ENCODE measurements around the gene TLN1. TPM values are rescaled to one million over a fixed set of nuclear protein-coding genes. Genes with fewer than 3 reads are reported as not detected.

TLN1 gene, protein sequence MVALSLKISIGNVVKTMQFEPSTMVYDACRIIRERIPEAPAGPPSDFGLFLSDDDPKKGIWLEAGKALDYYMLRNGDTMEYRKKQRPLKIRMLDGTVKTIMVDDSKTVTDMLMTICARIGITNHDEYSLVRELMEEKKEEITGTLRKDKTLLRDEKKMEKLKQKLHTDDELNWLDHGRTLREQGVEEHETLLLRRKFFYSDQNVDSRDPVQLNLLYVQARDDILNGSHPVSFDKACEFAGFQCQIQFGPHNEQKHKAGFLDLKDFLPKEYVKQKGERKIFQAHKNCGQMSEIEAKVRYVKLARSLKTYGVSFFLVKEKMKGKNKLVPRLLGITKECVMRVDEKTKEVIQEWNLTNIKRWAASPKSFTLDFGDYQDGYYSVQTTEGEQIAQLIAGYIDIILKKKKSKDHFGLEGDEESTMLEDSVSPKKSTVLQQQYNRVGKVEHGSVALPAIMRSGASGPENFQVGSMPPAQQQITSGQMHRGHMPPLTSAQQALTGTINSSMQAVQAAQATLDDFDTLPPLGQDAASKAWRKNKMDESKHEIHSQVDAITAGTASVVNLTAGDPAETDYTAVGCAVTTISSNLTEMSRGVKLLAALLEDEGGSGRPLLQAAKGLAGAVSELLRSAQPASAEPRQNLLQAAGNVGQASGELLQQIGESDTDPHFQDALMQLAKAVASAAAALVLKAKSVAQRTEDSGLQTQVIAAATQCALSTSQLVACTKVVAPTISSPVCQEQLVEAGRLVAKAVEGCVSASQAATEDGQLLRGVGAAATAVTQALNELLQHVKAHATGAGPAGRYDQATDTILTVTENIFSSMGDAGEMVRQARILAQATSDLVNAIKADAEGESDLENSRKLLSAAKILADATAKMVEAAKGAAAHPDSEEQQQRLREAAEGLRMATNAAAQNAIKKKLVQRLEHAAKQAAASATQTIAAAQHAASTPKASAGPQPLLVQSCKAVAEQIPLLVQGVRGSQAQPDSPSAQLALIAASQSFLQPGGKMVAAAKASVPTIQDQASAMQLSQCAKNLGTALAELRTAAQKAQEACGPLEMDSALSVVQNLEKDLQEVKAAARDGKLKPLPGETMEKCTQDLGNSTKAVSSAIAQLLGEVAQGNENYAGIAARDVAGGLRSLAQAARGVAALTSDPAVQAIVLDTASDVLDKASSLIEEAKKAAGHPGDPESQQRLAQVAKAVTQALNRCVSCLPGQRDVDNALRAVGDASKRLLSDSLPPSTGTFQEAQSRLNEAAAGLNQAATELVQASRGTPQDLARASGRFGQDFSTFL (N-terminal part only)
- 100 to 1,000 TPM; 509 to 552 (median 528) TPM for total RNA-seq
- 254 TPM for total RNA-seq (2013)

DNA sequence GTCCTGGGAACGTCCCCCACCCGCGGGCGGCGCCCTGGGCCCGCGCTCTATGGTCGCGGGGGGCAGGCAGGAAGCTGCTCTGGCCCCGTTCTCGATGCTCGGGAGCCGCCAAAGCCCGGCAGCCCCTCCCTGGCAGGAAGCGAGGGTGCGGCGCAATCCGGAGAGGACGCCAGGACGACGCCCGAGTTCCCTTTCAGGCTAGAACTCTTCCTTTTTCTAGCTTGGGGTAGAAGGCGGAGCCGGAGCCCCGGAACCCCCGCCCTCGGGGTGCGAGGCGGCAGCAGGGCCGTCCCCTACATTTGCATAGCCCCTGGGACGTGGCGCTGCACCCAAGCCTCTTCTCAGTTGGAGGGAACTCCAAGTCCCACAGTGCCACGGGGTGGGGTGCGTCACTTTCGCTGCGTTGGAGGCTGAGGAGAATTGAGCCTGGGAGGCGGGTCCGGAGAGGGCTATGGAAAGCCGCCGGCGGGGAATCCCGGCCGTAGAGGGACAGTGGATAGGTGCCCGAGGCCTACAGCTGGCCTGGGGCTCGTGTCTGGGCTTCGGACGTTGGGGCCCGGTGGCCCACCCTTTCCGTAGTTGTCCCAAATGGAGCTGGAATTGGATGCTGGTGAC lies at the start of gene TLN1, which contains the start of gene CREB3:
Gene TLN1 (minus strand): TSS at position 11 of the 615 bp plus-strand sequence. CDS start 6,501 bp downstream, outside the sequence.
Gene CREB3 (plus strand): TSS at position 482 of the 615 bp plus-strand sequence. CDS start 107 bp downstream, at position 589.
- Mint-ChIP-seq H3K4me3 (no peak within 1 kb of the TSS), H3K4me1 (peaks cover 16 to 25% of the 10 kb centered on the region in 2 donors), H3K9me3 (no peaks in the 10 kb centered on the region), H3K27me3 (ENCODE audit: low read depth in 2 of 2) (no peaks in the 10 kb centered on the region), H3K27ac (no peak within 1 kb of the TSS), H3K36me3 (no peaks in the 10 kb centered on the region)
- Histone ChIP-seq H3K4me3 (ENCODE audit: low read length) (peak within 1 kb of the TSS; percentile 88), H3K27me3 (ENCODE audit: control insufficient read depth, insufficient read depth, low read length) (no peaks in the 10 kb centered on the region), H3K4me1 (ENCODE audit: control insufficient read depth, insufficient read depth, low read length) (peaks cover 49% of the 10 kb centered on the region), H3K27ac (ENCODE audit: low read length) (peak within 1 kb of the TSS; percentile 95), H3K9me3 (ENCODE audit: control insufficient read depth, insufficient read depth, low read length) (no peaks in the 10 kb centered on the region), H3K36me3 (ENCODE audit: control insufficient read depth, insufficient read depth, low read length) (peaks cover 22% of the 10 kb centered on the region)
- ATAC-seq, result peak; percentile 84 to 94 (median 86)
- peak; percentile 84 to 97 for DNase-seq
- TF ChIP-seq, protein P1, sequence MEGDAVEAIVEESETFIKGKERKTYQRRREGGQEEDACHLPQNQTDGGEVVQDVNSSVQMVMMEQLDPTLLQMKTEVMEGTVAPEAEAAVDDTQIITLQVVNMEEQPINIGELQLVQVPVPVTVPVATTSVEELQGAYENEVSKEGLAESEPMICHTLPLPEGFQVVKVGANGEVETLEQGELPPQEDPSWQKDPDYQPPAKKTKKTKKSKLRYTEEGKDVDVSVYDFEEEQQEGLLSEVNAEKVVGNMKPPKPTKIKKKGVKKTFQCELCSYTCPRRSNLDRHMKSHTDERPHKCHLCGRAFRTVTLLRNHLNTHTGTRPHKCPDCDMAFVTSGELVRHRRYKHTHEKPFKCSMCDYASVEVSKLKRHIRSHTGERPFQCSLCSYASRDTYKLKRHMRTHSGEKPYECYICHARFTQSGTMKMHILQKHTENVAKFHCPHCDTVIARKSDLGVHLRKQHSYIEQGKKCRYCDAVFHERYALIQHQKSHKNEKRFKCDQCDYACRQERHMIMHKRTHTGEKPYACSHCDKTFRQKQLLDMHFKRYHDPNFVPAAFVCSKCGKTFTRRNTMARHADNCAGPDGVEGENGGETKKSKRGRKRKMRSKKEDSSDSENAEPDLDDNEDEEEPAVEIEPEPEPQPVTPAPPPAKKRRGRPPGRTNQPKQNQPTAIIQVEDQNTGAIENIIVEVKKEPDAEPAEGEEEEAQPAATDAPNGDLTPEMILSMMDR (IDR thresholded peaks at IDR 0.05), result no peak
- intact Hi-C loops (cut with micrococcal nuclease), result loop anchor here (1.0 to 5.0 kb wide), 8 partner anchors 17 to 636 kb away; partner anchors contain the start of genes CCDC107, CD72, GBA2 and HINT2
- WGBS (ENCODE audit: insufficient coverage), result under 1% methylated on average over 49 of the region's 49 CpGs

DNA sequence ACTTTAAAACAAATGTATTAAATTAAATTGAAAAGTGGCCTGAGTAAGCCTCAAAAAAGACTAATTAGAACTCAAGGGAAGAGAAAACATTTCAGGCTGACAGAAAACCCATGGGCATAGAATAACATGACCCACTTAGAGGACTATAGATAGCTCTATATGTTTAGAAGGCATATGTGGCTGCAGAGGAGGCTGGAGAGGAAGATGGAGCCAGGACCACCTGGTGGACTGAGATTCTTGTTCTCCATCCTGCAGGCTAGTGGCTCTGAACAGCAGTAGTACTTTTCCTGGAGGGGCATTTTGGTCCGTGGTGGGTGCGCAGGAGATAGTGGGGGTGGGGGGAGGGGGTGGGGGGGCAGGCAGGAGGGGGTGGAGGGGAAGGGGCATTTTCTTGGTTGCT lies 49.1 kb upstream of the TLN1 start:
- H3K27ac ChIP-seq (ENCODE audit: low read length), result no peak overlapping the region
- no peak for ATAC-seq
- H3K27me3 Mint-ChIP-seq (ENCODE audit: low read depth in 2 of 2), result no peaks in the 10 kb centered on the region

DNA sequence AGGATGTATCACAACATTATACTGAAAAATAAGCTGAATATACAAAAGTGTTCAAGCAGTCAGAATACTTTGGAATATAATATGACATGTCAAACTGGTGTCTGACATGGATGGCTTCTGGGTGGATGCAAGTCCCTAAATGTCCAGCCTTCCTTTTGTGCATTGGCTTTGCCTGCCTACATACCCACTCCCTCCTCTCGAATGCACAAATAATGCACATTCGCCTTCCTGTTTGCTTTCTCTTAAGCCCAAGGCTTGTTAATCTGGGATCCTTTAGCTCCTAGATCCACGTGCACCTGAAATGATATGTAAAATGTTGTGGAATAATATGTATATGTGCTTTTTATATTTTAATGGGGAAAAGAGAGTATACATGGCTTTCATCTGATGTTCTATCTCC lies 46.5 kb upstream of the TLN1 start:
- H3K4me3 Mint-ChIP-seq, result no peak overlapping the region
- no peaks in the 10 kb centered on the region for H3K27me3 ChIP-seq (ENCODE audit: control insufficient read depth, insufficient read depth, low read length)
- H3K27ac ChIP-seq (ENCODE audit: low read length), result no peak overlapping the region
- DNase-seq (no peak), ATAC-seq (no peak)
- TF ChIP-seq, protein P1 (IDR thresholded peaks at IDR 0.05), result no peak
- no peaks in the 10 kb centered on the region for H3K36me3 Mint-ChIP-seq
- intact Hi-C loops (cut with micrococcal nuclease), result no loop called here
- H3K4me3 ChIP-seq (ENCODE audit: low read length), result no peak overlapping the region
- H3K4me1 Mint-ChIP-seq, result peaks cover 0 to 4% of the 10 kb centered on the region in 2 donors
- H3K36me3 ChIP-seq (ENCODE audit: control insufficient read depth, insufficient read depth, low read length), result no peaks in the 10 kb centered on the region
- H3K4me1 ChIP-seq (ENCODE audit: control insufficient read depth, insufficient read depth, low read length), result no peaks in the 10 kb centered on the region
- no peaks in the 10 kb centered on the region for H3K9me3 ChIP-seq (ENCODE audit: control insufficient read depth, insufficient read depth, low read length)
- no peak overlapping the region for H3K27ac Mint-ChIP-seq
- H3K9me3 Mint-ChIP-seq, result no peaks in the 10 kb centered on the region
- WGBS (ENCODE audit: insufficient coverage), result 97% methylated on average over 3 of the region's 3 CpGs
- H3K27me3 Mint-ChIP-seq (ENCODE audit: low read depth in 2 of 2), result no peaks in the 10 kb centered on the region

More for the DNA sequence above, 49.1 kb upstream of the TLN1 start:
- no peaks in the 10 kb centered on the region for H3K9me3 Mint-ChIP-seq
- no peaks in the 10 kb centered on the region for H3K36me3 Mint-ChIP-seq
- Histone ChIP-seq H3K4me1 (ENCODE audit: control insufficient read depth, insufficient read depth, low read length) (no peaks in the 10 kb centered on the region), H3K36me3 (ENCODE audit: control insufficient read depth, insufficient read depth, low read length) (peaks cover 6% of the 10 kb centered on the region), H3K27me3 (ENCODE audit: control insufficient read depth, insufficient read depth, low read length) (no peaks in the 10 kb centered on the region), H3K4me3 (ENCODE audit: low read length) (no peak overlapping the region), H3K9me3 (ENCODE audit: control insufficient read depth, insufficient read depth, low read length) (no peaks in the 10 kb centered on the region)
- TF ChIP-seq, protein P1 (IDR thresholded peaks at IDR 0.05), result no peak
- H3K4me3 Mint-ChIP-seq, result no peak overlapping the region
- no peaks in the 10 kb centered on the region for H3K4me1 Mint-ChIP-seq
- intact Hi-C loops (cut with micrococcal nuclease), result no loop called here
- no CpG with 5 or more reads among the region's 2 CpGs for WGBS (ENCODE audit: insufficient coverage)
- no peak for DNase-seq
- H3K27ac Mint-ChIP-seq, result no peak overlapping the region

Data from natural killer cell (primary cell).